HEK293 (cell line): ENCODE measurements around the gene RAD51.

ENCODE experiments used
- CTCF ChIA-PET: fragments of 350-600 bp; formaldehyde crosslinking; extraction: SDS; loops from one replicate; lab custom pipeline; 2021; ENCODE audit warnings: antibody characterized with exemption; lab: Yijun Ruan, JAX
- POLR2A ChIA-PET: fragments of 300-600 bp; formaldehyde crosslinking; extraction: SDS; loops from one replicate; lab custom pipeline; 2020; ENCODE audit warnings: antibody characterized with exemption, inconsistent platforms; lab: Yijun Ruan, JAX
- H3K27ac ChIP-seq: fragments of 200-500 bp; sonication (Bioruptor generic); 2 replicates; pipeline ENCODE4 v1.5.1; 2014; ENCODE audit warnings: low read depth, low read length, control low read depth, inconsistent platforms; ENCODE audit errors: extremely low read depth
- H3K36me3 ChIP-seq, 2 experiments: fragments of 200-500 bp in 1 of 2; sonication (Bioruptor generic) in 1 of 2; 1 replicate in 1 of 2; 2 replicates in 1 of 2; pipeline ENCODE4 v1.5.1; 2014 to 2017; ENCODE audit warnings: inconsistent platforms in 2 of 2, low read length in 2 of 2; ENCODE audit not compliant: control insufficient read depth in 2 of 2, insufficient read depth in 1 of 2
- H3K4me1 ChIP-seq: fragments of 200-500 bp; sonication (Bioruptor generic); 2 replicates; pipeline ENCODE4 v1.5.1; 2014; ENCODE audit warnings: mild to moderate bottlenecking, low read length, inconsistent platforms; ENCODE audit not compliant: control insufficient read depth, insufficient read depth
- H3K4me3 ChIP-seq: 2 replicates; pipeline ENCODE4 v1.5.1; 2011; ENCODE audit warnings: low read depth, mild to moderate bottlenecking, control low read depth, low read length, moderate library complexity
- H3K9me3 ChIP-seq: fragments of 200-500 bp; sonication (Bioruptor generic); 2 replicates; pipeline ENCODE4 v1.5.1; 2014; ENCODE audit warnings: low read depth, low read length, inconsistent platforms; ENCODE audit not compliant: control insufficient read depth, insufficient read depth
- BCL11A ChIP-seq: fragments of 450-650 bp; formaldehyde crosslinking; IDR thresholded peaks from 2 replicates; pipeline ENCODE4 v1.5.1; 2016; ENCODE audit warnings: low read depth, missing biosample characterization, missing genetic modification characterization
- GLI4 ChIP-seq: fragments of 450-650 bp; formaldehyde crosslinking; IDR thresholded peaks from 2 replicates; pipeline ENCODE4 v1.5.1; 2016; ENCODE audit warnings: missing biosample characterization, missing genetic modification characterization
- GLIS1 ChIP-seq: fragments of 450-650 bp; formaldehyde crosslinking; IDR thresholded peaks from 2 replicates; pipeline ENCODE4 v1.5.1; 2016; ENCODE audit warnings: missing biosample characterization, missing genetic modification characterization
- SCRT1 ChIP-seq: fragments of 450-650 bp; formaldehyde crosslinking; IDR thresholded peaks from 2 replicates; pipeline ENCODE4 v1.5.1; 2016; ENCODE audit warnings: missing biosample characterization, missing genetic modification characterization, borderline replicate concordance
- YY2 ChIP-seq: fragments of 450-650 bp; formaldehyde crosslinking; IDR thresholded peaks from 2 replicates; pipeline ENCODE4 v1.5.1; 2016; ENCODE audit warnings: missing biosample characterization, missing genetic modification characterization
- ZBTB48 ChIP-seq: fragments of 450-650 bp; formaldehyde crosslinking; IDR thresholded peaks from 2 replicates; pipeline ENCODE4 v1.5.1; 2016; ENCODE audit warnings: missing biosample characterization, missing genetic modification characterization
- ZFP41 ChIP-seq: fragments of 450-650 bp; formaldehyde crosslinking; IDR thresholded peaks from 2 replicates; pipeline ENCODE4 v1.5.1; 2016; ENCODE audit warnings: missing biosample characterization, missing genetic modification characterization, borderline replicate concordance
- ZNF10 ChIP-seq: fragments of 450-650 bp; formaldehyde crosslinking; IDR thresholded peaks from 2 replicates; pipeline ENCODE4 v1.5.1; 2017; ENCODE audit warnings: missing biosample characterization, missing genetic modification characterization
- ZNF184 ChIP-seq: fragments of 450-650 bp; IDR thresholded peaks from 2 replicates; pipeline ENCODE4 v1.5.1; 2018; ENCODE audit warnings: missing biosample characterization, mild to moderate bottlenecking, missing genetic modification characterization
- ZNF2 ChIP-seq: fragments of 450-650 bp; formaldehyde crosslinking; IDR thresholded peaks from 2 replicates; pipeline ENCODE4 v1.5.1; 2016; ENCODE audit warnings: missing biosample characterization, missing genetic modification characterization
- ZNF311 ChIP-seq: fragments of 450-650 bp; formaldehyde crosslinking; IDR thresholded peaks from 2 replicates; pipeline ENCODE4 v1.5.1; 2017; ENCODE audit warnings: missing biosample characterization, missing genetic modification characterization, borderline replicate concordance
- ZNF558 ChIP-seq: fragments of 450-650 bp; formaldehyde crosslinking; IDR thresholded peaks from 2 replicates; pipeline ENCODE4 v1.5.1; 2016; ENCODE audit warnings: missing biosample characterization, missing genetic modification characterization
- ZNF639 ChIP-seq: fragments of 450-650 bp; formaldehyde crosslinking; IDR thresholded peaks from 2 replicates; pipeline ENCODE4 v1.5.1; 2016; ENCODE audit warnings: missing biosample characterization, missing genetic modification characterization
- ZNF654 ChIP-seq: fragments of 450-650 bp; formaldehyde crosslinking; IDR thresholded peaks from 2 replicates; pipeline ENCODE4 v1.5.1; 2016; ENCODE audit warnings: low read depth, missing biosample characterization, missing genetic modification characterization
- ZNF76 ChIP-seq: fragments of 450-650 bp; formaldehyde crosslinking; IDR thresholded peaks from 2 replicates; pipeline ENCODE4; 2016; ENCODE audit warnings: low read depth, missing biosample characterization, missing genetic modification characterization, borderline replicate concordance
- ZSCAN23 ChIP-seq: fragments of 450-650 bp; formaldehyde crosslinking; IDR thresholded peaks from 2 replicates; pipeline ENCODE4 v1.5.1; 2016; ENCODE audit warnings: missing biosample characterization, missing genetic modification characterization
- TF ChIP-seq, protein P1 (sequence below): fragments of 450-650 bp; formaldehyde crosslinking; IDR thresholded peaks from 2 replicates; pipeline ENCODE4 v1.5.1; 2016; ENCODE audit warnings: missing biosample characterization, missing genetic modification characterization
- TF ChIP-seq, protein P2 (sequence below): fragments of 450-650 bp; formaldehyde crosslinking; IDR thresholded peaks from 2 replicates; pipeline ENCODE4 v1.5.1; 2016; ENCODE audit warnings: missing biosample characterization, missing genetic modification characterization
- TF ChIP-seq, protein P3 (sequence below): fragments of 450-650 bp; formaldehyde crosslinking; conservative IDR thresholded peaks from 2 replicates; pipeline ENCODE4 v1.5.1; 2016; ENCODE audit warnings: low read depth, missing biosample characterization, missing genetic modification characterization

Gene RAD51

GRCh38 chr15:40772014-40772413, 77.0 kb downstream of the RAD51 start:
- ChIA-PET CTCF (interaction anchor here (1.5 to 3.1 kb wide), 2 partner anchors 10 to 86 kb away, joined by 5 to 10 read pairs; no protein-coding TSS in a partner anchor), POLR2A (no interaction called here)
- TF ChIP-seq ZNF558 (tag by site-specific recombination) (no peak), ZNF654 (tag by site-specific recombination) (no peak), ZSCAN23 (tag by site-specific recombination) (no peak), GLIS1 (tag by site-specific recombination) (no peak), ZNF184 (tag by site-specific recombination) (no peak), ZNF10 (tag by site-specific recombination) (no peak), ZFP41 (tag by site-specific recombination) (no peak), GLI4 (tag by site-specific recombination) (no peak), ZBTB48 (tag by site-specific recombination) (no peak), SCRT1 (tag by site-specific recombination) (no peak), YY2 (tag by site-specific recombination) (no peak), ZNF76 (tag by site-specific recombination) (no peak), BCL11A (tag by site-specific recombination) (no peak), ZNF311 (tag by site-specific recombination) (no peak), ZNF639 (tag by site-specific recombination) (no peak), ZNF2 (tag by site-specific recombination) (no peak)
- TF ChIP-seq, protein P1, sequence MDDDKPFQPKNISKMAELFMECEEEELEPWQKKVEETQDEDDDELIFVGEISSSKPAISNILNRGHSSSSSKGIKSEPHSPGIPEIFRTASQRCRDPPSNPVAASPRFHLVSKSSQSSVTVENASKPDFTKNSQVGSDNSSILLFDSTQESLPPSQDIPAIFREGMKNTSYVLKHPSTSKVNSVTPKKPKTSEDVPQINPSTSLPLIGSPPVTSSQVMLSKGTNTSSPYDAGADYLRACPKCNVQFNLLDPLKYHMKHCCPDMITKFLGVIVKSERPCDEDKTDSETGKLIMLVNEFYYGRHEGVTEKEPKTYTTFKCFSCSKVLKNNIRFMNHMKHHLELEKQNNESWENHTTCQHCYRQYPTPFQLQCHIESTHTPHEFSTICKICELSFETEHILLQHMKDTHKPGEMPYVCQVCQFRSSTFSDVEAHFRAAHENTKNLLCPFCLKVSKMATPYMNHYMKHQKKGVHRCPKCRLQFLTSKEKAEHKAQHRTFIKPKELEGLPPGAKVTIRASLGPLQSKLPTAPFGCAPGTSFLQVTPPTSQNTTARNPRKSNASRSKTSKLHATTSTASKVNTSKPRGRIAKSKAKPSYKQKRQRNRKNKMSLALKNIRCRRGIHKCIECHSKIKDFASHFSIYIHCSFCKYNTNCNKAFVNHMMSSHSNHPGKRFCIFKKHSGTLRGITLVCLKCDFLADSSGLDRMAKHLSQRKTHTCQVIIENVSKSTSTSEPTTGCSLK (tag by site-specific recombination), result no peak
- TF ChIP-seq, protein P2, sequence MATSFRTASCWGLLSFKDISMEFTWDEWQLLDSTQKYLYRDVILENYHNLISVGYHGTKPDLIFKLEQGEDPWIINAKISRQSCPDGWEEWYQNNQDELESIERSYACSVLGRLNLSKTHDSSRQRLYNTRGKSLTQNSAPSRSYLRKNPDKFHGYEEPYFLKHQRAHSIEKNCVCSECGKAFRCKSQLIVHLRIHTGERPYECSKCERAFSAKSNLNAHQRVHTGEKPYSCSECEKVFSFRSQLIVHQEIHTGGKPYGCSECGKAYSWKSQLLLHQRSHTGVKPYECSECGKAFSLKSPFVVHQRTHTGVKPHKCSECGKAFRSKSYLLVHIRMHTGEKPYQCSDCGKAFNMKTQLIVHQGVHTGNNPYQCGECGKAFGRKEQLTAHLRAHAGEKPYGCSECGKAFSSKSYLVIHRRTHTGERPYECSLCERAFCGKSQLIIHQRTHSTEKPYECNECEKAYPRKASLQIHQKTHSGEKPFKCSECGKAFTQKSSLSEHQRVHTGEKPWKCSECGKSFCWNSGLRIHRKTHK (tag by site-specific recombination), result no peak
- TF ChIP-seq, protein P3, sequence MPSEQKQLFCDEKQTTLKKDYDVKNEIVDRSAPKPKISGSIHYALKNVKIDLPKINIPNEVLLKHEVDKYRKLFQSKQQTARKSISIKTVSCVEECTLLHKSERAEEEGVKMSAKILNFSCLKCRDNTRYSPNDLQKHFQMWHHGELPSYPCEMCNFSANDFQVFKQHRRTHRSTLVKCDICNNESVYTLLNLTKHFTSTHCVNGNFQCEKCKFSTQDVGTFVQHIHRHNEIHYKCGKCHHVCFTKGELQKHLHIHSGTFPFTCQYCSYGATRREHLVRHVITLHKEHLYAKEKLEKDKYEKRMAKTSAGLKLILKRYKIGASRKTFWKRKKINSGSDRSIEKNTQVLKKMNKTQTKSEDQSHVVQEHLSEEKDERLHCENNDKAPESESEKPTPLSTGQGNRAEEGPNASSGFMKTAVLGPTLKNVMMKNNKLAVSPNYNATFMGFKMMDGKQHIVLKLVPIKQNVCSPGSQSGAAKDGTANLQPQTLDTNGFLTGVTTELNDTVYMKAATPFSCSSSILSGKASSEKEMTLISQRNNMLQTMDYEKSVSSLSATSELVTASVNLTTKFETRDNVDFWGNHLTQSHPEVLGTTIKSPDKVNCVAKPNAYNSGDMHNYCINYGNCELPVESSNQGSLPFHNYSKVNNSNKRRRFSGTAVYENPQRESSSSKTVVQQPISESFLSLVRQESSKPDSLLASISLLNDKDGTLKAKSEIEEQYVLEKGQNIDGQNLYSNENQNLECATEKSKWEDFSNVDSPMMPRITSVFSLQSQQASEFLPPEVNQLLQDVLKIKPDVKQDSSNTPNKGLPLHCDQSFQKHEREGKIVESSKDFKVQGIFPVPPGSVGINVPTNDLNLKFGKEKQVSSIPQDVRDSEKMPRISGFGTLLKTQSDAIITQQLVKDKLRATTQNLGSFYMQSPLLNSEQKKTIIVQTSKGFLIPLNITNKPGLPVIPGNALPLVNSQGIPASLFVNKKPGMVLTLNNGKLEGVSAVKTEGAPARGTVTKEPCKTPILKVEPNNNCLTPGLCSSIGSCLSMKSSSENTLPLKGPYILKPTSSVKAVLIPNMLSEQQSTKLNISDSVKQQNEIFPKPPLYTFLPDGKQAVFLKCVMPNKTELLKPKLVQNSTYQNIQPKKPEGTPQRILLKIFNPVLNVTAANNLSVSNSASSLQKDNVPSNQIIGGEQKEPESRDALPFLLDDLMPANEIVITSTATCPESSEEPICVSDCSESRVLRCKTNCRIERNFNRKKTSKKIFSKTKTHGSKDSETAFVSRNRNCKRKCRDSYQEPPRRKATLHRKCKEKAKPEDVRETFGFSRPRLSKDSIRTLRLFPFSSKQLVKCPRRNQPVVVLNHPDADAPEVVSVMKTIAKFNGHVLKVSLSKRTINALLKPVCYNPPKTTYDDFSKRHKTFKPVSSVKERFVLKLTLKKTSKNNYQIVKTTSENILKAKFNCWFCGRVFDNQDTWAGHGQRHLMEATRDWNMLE (tag by site-specific recombination), result no peak
- peaks cover 19% of the 10 kb centered on the region for H3K4me1 ChIP-seq
- H3K27ac ChIP-seq, result no peak overlapping the region
- peaks cover under 1 to 51% of the 10 kb centered on the region in 2 experiments; a peak in 2 of 3 replicates for H3K36me3 ChIP-seq
- no peak overlapping the region for H3K4me3 ChIP-seq
- H3K9me3 ChIP-seq, result no peaks in the 10 kb centered on the region
